A673 (cell line): Measurements from ENCODE around the gene SLC35B2.

Source experiments
- EZH2 ChIP-seq: fragments of 200-600 bp; sonication (generic); IDR thresholded peaks from 2 replicates; pipeline ENCODE4 v1.6.1; 2017; ENCODE audit warnings: borderline replicate concordance, low read depth, mild to moderate bottlenecking, mixed read lengths, antibody characterized with exemption, low read length; ENCODE audit not compliant: poor library complexity, severe bottlenecking
- TF ChIP-seq, protein P1 (sequence below): fragments of 300-800, 200-600 bp; sonication (generic); conservative IDR thresholded peaks from 2 replicates; pipeline ENCODE4 v1.5.1; 2017; ENCODE audit warnings: low read depth, mild to moderate bottlenecking, antibody characterized with exemption, low read length, moderate library complexity, mixed read lengths

DNA sequence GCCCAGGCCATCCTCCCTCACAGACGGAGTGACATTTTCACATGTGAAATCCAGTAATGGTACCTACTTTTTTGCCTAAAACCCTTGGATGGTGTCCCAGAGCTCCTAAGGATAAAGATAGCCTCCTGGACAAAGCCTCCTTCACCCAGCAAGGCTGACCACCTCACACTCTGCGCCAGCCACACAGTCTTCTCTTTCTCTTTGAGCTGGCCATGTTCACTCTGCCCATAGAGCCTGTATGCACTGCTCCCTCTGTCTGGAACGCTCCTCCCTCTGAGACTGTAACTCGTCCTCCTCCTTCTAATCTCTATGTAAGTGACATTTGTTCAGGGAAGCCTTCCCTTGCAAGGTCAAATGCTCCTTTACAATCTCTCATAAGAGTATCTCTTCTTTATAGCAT lies 27.5 kb upstream of the SLC35B2 start:
- TF ChIP-seq, protein P1, sequence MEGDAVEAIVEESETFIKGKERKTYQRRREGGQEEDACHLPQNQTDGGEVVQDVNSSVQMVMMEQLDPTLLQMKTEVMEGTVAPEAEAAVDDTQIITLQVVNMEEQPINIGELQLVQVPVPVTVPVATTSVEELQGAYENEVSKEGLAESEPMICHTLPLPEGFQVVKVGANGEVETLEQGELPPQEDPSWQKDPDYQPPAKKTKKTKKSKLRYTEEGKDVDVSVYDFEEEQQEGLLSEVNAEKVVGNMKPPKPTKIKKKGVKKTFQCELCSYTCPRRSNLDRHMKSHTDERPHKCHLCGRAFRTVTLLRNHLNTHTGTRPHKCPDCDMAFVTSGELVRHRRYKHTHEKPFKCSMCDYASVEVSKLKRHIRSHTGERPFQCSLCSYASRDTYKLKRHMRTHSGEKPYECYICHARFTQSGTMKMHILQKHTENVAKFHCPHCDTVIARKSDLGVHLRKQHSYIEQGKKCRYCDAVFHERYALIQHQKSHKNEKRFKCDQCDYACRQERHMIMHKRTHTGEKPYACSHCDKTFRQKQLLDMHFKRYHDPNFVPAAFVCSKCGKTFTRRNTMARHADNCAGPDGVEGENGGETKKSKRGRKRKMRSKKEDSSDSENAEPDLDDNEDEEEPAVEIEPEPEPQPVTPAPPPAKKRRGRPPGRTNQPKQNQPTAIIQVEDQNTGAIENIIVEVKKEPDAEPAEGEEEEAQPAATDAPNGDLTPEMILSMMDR = no peak
- no peak for TF ChIP-seq EZH2
